Activated B cell treated with CpG ODN at 0.5 μM for 24 hours (primary cell): ENCODE data around the gene PDZD11. TPM values are rescaled to one million over a fixed set of nuclear protein-coding genes. Genes with fewer than 3 reads are reported as not detected.
"Not testable (repeated sequence)": the region's sequence is repeated elsewhere in the genome, so short reads cannot be mapped to it uniquely, and the experiment has no call there.

Experiments
- ATAC-seq: fragments of 200-7000 bp; cut with Tn5 transposase; one replicate; pipeline ENCODE4 v1.10.0; 2021; ENCODE audit warnings: low read depth, mild to moderate bottlenecking, moderate library complexity
- CTCF ChIA-PET: fragments of 350-600 bp; sonication (Branson Sonifier 250); formaldehyde crosslinking; loops from one replicate; lab custom pipeline; 2021; ENCODE audit warnings: antibody characterized with exemption; lab: Charles Lee
- POLR2A ChIA-PET: fragments of 350-600 bp; sonication (Branson Sonifier 250); formaldehyde crosslinking; loops from one replicate; lab custom pipeline; 2021; ENCODE audit warnings: antibody characterized with exemption; lab: Charles Lee
- DNase-seq: peaks from one replicate; pipeline ENCODE4 v3.0.0; 2022
- H3K27ac Mint-ChIP-seq: one replicate; pipeline ENCODE4 v1.8.0; 2020; ENCODE audit warnings: mixed read lengths
- H3K27me3 Mint-ChIP-seq: one replicate; pipeline ENCODE4 v1.8.0; 2021; ENCODE audit warnings: mixed read lengths
- H3K36me3 Mint-ChIP-seq: one replicate; pipeline ENCODE4 v1.8.0; 2021; ENCODE audit warnings: low read depth, mixed read lengths
- H3K4me1 Mint-ChIP-seq: one replicate; pipeline ENCODE4 v1.8.0; 2021; ENCODE audit warnings: mixed read lengths
- H3K4me3 Mint-ChIP-seq: one replicate; pipeline ENCODE4 v1.8.0; 2020; ENCODE audit warnings: mild to moderate bottlenecking, mixed read lengths
- H3K9me3 Mint-ChIP-seq: one replicate; pipeline ENCODE4 v1.8.0; 2020; ENCODE audit warnings: mixed read lengths
- CTCF ChIP-seq: fragments of 200-600 bp; IDR thresholded peaks from one replicate; pipeline ENCODE4 v1.8.0; 2022; ENCODE audit warnings: antibody characterized with exemption, mild to moderate bottlenecking
- intact Hi-C: fragments of 100-400 bp; cut with micrococcal nuclease; formaldehyde crosslinking; loops from one replicate; pipeline ENCODE4 v1.15.1; 2024
- total RNA-seq: library from RNA; stranded (reverse); gene quantifications from 2 replicates; pipeline ENCODE4 v1.2.3, GENCODE V29; 2022

PDZD11 gene
- total RNA-seq, 1 donor from 2014 or later: 17.1 TPM

DNA sequence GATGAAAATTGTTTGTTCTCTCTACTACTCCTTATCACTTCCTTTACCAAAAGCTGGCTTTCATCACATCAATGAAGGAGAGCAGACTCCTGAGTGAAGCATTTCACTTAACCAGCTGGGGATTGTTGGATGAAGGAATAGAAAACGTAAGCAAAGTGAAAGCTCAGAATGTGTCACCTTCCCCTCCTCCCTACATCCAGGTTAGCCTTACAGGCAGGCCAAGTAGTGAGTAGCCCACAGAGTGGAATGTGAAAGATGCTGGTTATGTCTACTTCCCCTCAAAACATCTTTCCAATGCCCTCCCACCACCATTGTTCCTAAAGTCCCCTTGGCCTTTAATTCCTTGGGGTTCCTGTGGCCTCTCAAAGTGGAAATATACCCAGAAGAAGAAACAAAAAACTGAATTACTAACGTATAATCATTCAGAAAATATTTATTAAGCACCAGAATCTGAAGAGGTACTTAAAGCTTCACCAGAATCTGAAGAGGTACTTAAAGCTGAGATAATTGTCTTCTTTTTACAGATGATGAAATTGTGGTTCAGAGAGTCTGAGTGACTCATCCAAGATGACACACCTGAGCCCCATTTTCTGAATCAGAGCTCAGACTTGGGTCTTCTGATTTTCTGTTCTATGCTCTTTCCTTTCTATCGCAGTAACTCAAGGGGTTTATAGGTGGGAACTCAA lies 36.2 kb downstream of the PDZD11 start:
- Mint-ChIP-seq H3K4me3 (no peak overlapping the region), H3K27ac (no peak overlapping the region), H3K9me3 (no peaks in the 10 kb centered on the region), H3K36me3 (no peaks in the 10 kb centered on the region), H3K4me1 (no peaks in the 10 kb centered on the region), H3K27me3 (no peaks in the 10 kb centered on the region)
- intact Hi-C loops: no loop called here
- ATAC-seq: no peak
- ChIA-PET POLR2A (no interaction called here), CTCF (no interaction called here)
- no peak for DNase-seq
- no peak for TF ChIP-seq CTCF

- Mint-ChIP-seq H3K4me3 (no peak overlapping the region), H3K9me3 (no peaks in the 10 kb centered on the region), H3K4me1 (no peaks in the 10 kb centered on the region), H3K27me3 (no peaks in the 10 kb centered on the region), H3K27ac (no peak overlapping the region), H3K36me3 (no peaks in the 10 kb centered on the region)
- no peak for TF ChIP-seq CTCF
- DNase-seq (no peak), ATAC-seq (no peak)
- ChIA-PET POLR2A (no interaction called here), CTCF (no interaction called here)
- intact Hi-C loops: no loop called here
These were observed 37.2 kb downstream of the PDZD11 start for GRCh38 chrX:70252491-70252890.

DNA sequence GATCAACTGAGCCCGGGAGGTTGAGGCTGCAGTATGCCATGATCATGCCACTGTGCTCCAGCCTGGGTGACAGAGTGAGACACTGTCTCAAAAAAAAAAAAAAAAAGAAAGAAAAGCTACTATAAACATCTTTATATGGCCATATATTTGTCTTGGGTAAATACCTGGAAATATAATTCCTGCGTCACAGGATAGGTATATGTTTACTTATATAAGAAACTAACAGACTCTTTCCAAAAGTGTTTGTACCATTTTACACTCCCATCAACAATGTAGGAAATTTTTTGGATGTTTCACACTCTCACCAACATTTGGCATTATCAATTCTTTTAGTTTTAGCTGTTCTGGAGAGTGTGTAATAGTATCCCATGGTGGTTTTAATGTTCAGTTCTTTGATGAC lies 42.5 kb downstream of the PDZD11 start:
- intact Hi-C loops: no loop called here
- no peaks in the 10 kb centered on the region for H3K9me3 Mint-ChIP-seq
- no peak overlapping the region for H3K4me3 Mint-ChIP-seq
- H3K27me3 Mint-ChIP-seq: peaks cover 1% of the 10 kb centered on the region
- no peak overlapping the region for H3K27ac Mint-ChIP-seq
- ChIA-PET POLR2A (no interaction called here), CTCF (no interaction called here)
- TF ChIP-seq CTCF: no peak
- DNase-seq: no peak
- H3K36me3 Mint-ChIP-seq: no peaks in the 10 kb centered on the region
- H3K4me1 Mint-ChIP-seq: no peaks in the 10 kb centered on the region
- ATAC-seq: no peak

- no peak for TF ChIP-seq CTCF
- ChIA-PET POLR2A (no interaction called here), CTCF (no interaction called here)
- H3K27me3 Mint-ChIP-seq: peaks cover 1% of the 10 kb centered on the region
- H3K4me3 Mint-ChIP-seq: no peak overlapping the region
- H3K36me3 Mint-ChIP-seq: no peaks in the 10 kb centered on the region
- no peak overlapping the region for H3K27ac Mint-ChIP-seq
- DNase-seq (no peak), ATAC-seq (no peak)
- intact Hi-C loops: no loop called here
- no peaks in the 10 kb centered on the region for H3K4me1 Mint-ChIP-seq
- H3K9me3 Mint-ChIP-seq: no peaks in the 10 kb centered on the region
These were observed 44.8 kb downstream of the PDZD11 start for GRCh38 chrX:70244881-70245280.

GRCh38 chrX:70243601-70244000 lies 46.1 kb downstream of the PDZD11 start:
- H3K4me1 Mint-ChIP-seq: not testable (repeated sequence)

DNA sequence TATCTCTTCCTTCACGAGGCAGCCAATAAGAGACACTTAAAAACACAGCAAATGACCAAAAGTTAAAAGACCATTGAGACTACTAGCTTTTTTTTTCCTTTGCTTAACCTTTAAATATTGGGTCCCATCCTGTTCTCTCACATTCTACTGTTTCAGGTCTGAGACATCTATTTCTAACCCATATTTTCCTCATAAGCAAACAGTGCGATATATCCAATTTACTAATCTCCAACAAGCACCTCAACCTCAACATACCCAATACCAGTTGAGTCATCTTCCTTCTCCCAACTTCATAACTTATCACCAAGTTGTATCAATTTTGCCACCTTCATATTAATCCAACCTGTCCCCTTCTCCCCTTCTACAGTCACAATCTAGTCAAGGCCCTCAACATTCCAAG lies 48.2 kb downstream of the PDZD11 start:
- Mint-ChIP-seq H3K27ac (no peak overlapping the region), H3K9me3 (no peaks in the 10 kb centered on the region), H3K27me3 (peaks cover 1% of the 10 kb centered on the region), H3K36me3 (no peaks in the 10 kb centered on the region), H3K4me1 (no peaks in the 10 kb centered on the region), H3K4me3 (no peak overlapping the region)
- intact Hi-C loops: no loop called here
- no peak for TF ChIP-seq CTCF
- ATAC-seq: no peak
- DNase-seq: no peak
- ChIA-PET POLR2A (no interaction called here), CTCF (no interaction called here)

More at GRCh38 chrX:70243601-70244000, 46.1 kb downstream of the PDZD11 start:
- POLR2A ChIA-PET, H3K27ac Mint-ChIP-seq, H3K4me3 Mint-ChIP-seq, H3K9me3 Mint-ChIP-seq, ATAC-seq, H3K27me3 Mint-ChIP-seq, DNase-seq, H3K36me3 Mint-ChIP-seq, intact Hi-C loops, CTCF ChIA-PET: not testable (repeated sequence)
